ENCODE data around the gene FKBP5.

Gene FKBP5

DNA sequence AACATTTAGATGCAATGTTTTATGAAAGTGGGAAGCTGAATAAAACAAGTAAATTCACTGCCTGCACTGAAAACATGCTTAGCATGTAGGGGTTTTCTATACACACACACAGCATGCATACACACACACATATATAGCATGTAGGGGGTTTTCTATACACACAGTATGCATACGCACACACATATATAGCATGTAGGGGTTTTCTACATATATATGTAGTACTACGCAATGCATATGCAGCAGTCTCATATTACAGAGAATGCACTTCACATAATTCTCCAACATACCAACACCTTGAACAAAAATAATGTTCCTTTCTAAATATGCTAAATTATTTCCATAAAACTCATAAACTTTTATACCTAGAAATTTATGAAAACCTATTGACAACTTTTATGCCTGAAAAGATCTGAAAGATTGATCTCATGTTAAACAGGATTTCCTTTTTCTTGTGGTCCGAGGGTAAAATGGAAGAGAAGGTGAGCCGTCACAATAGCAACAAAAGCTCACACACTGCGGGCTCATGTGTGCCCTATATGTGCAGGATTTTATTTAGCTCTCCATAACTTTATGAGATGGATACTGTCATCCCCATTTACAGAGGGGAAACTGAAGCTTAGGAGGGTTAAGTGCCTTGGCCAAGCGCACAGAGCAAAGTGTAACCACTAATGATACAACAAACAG is 94.1 kb downstream of the FKBP5 start:
- no CpG with 5 or more reads among the region's 6 CpGs for WGBS (ENCODE audit: extremely low coverage, insufficient coverage, low lambda C conversion rate)
- Histone ChIP-seq H3K56ac (ENCODE audit: low read length) (no peak overlapping the region), H3K9ac (ENCODE audit: low read length) (no peak overlapping the region), H3K4ac (ENCODE audit: low read depth, low read length) (no peak overlapping the region), H3K79me1 (ENCODE audit: low read length) (no peaks in the 10 kb centered on the region), H3K4me3 (ENCODE audit: low read length) (no peak overlapping the region), H4K8ac (ENCODE audit: low read depth, low read length) (no peak overlapping the region), H2AK5ac (ENCODE audit: low read length) (no peak overlapping the region), H4K5ac (ENCODE audit: low read length) (no peak overlapping the region), H3K4me2 (ENCODE audit: low read length) (no peak overlapping the region), H2BK5ac (ENCODE audit: low read length) (no peak overlapping the region), H3K27ac (ENCODE audit: low read depth, low read length) (no peak overlapping the region), H2BK120ac (ENCODE audit: low read depth, low read length) (no peak overlapping the region), H2BK15ac (replicated peaks; ENCODE audit: low read depth) (no peak overlapping the region), H3K36me3 (ENCODE audit: control insufficient read depth, insufficient read depth, low read length) (no peaks in the 10 kb centered on the region), H3K4me1 (ENCODE audit: control insufficient read depth, low read depth, low read length) (no peaks in the 10 kb centered on the region), H3K23ac (ENCODE audit: low read length) (no peak overlapping the region), H3K27me3 (ENCODE audit: insufficient read depth, low read length, poor library complexity) (no peaks in the 10 kb centered on the region), H3K18ac (ENCODE audit: low read length) (no peak overlapping the region), H3K79me2 (ENCODE audit: control insufficient read depth, insufficient read depth, low read length) (no peaks in the 10 kb centered on the region)
- DNase-seq, result no peak

DNA sequence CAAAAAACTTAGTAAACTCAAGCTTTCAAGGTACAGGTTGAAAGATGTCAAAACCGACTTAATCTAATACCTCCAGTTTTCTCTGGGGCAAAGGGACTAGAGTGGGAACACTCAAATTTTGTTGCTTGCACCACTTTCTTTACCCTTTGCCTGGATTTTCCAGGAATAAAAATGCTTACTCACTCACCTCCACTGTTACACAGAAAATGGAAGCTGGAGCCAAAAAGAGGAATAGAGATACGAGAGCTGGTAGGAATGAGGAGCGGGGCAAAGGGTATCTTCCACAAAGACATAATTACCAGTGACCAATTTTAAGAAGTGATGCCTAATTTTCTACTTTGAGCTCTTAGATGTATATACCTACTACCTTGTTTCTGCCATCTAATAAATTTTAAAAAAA is 96.5 kb downstream of the FKBP5 start:
- no peak for DNase-seq
- Histone ChIP-seq H3K4ac (ENCODE audit: low read depth, low read length) (no peak overlapping the region), H3K27ac (ENCODE audit: low read depth, low read length) (no peak overlapping the region), H3K4me3 (ENCODE audit: low read length) (no peak overlapping the region), H3K56ac (ENCODE audit: low read length) (no peak overlapping the region), H4K8ac (ENCODE audit: low read depth, low read length) (no peak overlapping the region), H3K79me1 (ENCODE audit: low read length) (no peaks in the 10 kb centered on the region), H3K36me3 (ENCODE audit: control insufficient read depth, insufficient read depth, low read length) (no peaks in the 10 kb centered on the region), H2BK120ac (ENCODE audit: low read depth, low read length) (no peak overlapping the region), H2AK5ac (ENCODE audit: low read length) (no peak overlapping the region), H2BK5ac (ENCODE audit: low read length) (no peak overlapping the region), H3K4me2 (ENCODE audit: low read length) (no peak overlapping the region), H3K9ac (ENCODE audit: low read length) (no peak overlapping the region), H2BK15ac (replicated peaks; ENCODE audit: low read depth) (no peak overlapping the region), H3K18ac (ENCODE audit: low read length) (no peak overlapping the region), H3K79me2 (ENCODE audit: control insufficient read depth, insufficient read depth, low read length) (no peaks in the 10 kb centered on the region), H3K4me1 (ENCODE audit: control insufficient read depth, low read depth, low read length) (no peaks in the 10 kb centered on the region), H4K5ac (ENCODE audit: low read length) (no peak overlapping the region), H3K27me3 (ENCODE audit: insufficient read depth, low read length, poor library complexity) (no peaks in the 10 kb centered on the region), H3K23ac (ENCODE audit: low read length) (no peak overlapping the region)
- WGBS (ENCODE audit: extremely low coverage, insufficient coverage, low lambda C conversion rate), result no CpG with 5 or more reads among the region's 3 CpGs

DNA sequence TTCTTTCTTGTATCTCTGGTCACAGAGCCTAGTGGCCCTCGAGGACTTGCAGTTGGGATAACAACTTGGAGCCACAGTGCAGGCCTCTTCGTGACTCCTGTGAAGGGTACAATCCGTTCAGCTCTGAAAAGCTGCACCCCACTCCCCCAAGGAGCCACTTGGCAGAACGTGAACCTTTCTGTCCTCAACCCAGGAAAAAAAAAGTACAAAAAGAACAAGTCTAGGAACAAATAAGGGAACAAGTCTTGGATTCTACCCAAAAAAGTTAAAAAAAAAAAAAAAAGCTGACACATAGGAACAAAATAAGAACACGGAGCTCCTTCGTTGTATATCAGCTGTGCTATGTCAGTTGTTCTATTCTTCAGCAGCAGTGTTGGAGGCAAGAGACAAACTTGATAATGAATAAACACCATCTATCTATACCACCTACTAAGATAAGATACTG is 98.1 kb downstream of the FKBP5 start:
- peak overlapping the region; percentile 41 for H3K18ac ChIP-seq (ENCODE audit: low read length)
- H3K9ac ChIP-seq (ENCODE audit: low read length), result no peak overlapping the region
- no peaks in the 10 kb centered on the region for H3K27me3 ChIP-seq (ENCODE audit: insufficient read depth, low read length, poor library complexity)
- no peaks in the 10 kb centered on the region for H3K36me3 ChIP-seq (ENCODE audit: control insufficient read depth, insufficient read depth, low read length)
- H3K23ac ChIP-seq (ENCODE audit: low read length), result no peak overlapping the region
- no peak overlapping the region for H3K4ac ChIP-seq (ENCODE audit: low read depth, low read length)
- H3K4me1 ChIP-seq (ENCODE audit: control insufficient read depth, low read depth, low read length), result no peaks in the 10 kb centered on the region
- H3K4me3 ChIP-seq (ENCODE audit: low read length), result no peak overlapping the region
- H2BK5ac ChIP-seq (ENCODE audit: low read length), result no peak overlapping the region
- no CpG with 5 or more reads among the region's 6 CpGs for WGBS (ENCODE audit: extremely low coverage, insufficient coverage, low lambda C conversion rate)
- no peaks in the 10 kb centered on the region for H3K79me1 ChIP-seq (ENCODE audit: low read length)
- DNase-seq, result no peak
- H4K5ac ChIP-seq (ENCODE audit: low read length), result no peak overlapping the region
- H3K79me2 ChIP-seq (ENCODE audit: control insufficient read depth, insufficient read depth, low read length), result no peaks in the 10 kb centered on the region
- H3K4me2 ChIP-seq (ENCODE audit: low read length), result no peak overlapping the region
- no peak overlapping the region for H2AK5ac ChIP-seq (ENCODE audit: low read length)
- H4K8ac ChIP-seq (ENCODE audit: low read depth, low read length), result no peak overlapping the region
- no peak overlapping the region for H3K27ac ChIP-seq (ENCODE audit: low read depth, low read length)
- no peak overlapping the region for H2BK120ac ChIP-seq (ENCODE audit: low read depth, low read length)
- H3K56ac ChIP-seq (ENCODE audit: low read length), result no peak overlapping the region
- no peak overlapping the region for H2BK15ac ChIP-seq (replicated peaks; ENCODE audit: low read depth)

DNA sequence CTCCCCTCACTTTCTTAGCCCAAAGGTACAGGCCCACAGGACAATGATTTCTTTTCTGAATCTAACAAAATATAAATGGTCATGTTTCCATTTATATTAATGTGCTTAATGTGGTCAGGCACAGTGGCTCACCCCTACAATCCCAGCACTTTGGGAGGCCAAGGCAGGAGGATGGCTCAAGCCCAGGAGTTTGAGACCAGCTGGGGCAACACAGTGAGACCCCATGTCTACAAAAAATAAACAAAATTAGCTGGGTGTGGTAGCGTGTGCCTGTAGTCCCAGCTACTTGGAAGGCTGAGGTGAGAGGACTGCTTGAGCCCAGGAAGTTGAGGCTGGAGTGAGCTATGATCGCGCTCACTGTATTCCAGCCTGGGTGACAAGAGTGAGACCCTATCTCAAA is 98.8 kb downstream of the FKBP5 start:
- no CpG with 5 or more reads among the region's 3 CpGs for WGBS (ENCODE audit: extremely low coverage, insufficient coverage, low lambda C conversion rate)
- Histone ChIP-seq H2AK5ac (ENCODE audit: low read length) (no peak overlapping the region), H3K23ac (ENCODE audit: low read length) (no peak overlapping the region), H3K4me1 (ENCODE audit: control insufficient read depth, low read depth, low read length) (no peaks in the 10 kb centered on the region), H2BK5ac (ENCODE audit: low read length) (no peak overlapping the region), H3K18ac (ENCODE audit: low read length) (no peak overlapping the region), H2BK120ac (ENCODE audit: low read depth, low read length) (no peak overlapping the region), H4K8ac (ENCODE audit: low read depth, low read length) (no peak overlapping the region), H3K9ac (ENCODE audit: low read length) (no peak overlapping the region), H2BK15ac (replicated peaks; ENCODE audit: low read depth) (no peak overlapping the region), H3K27me3 (ENCODE audit: insufficient read depth, low read length, poor library complexity) (no peaks in the 10 kb centered on the region), H3K4me2 (ENCODE audit: low read length) (no peak overlapping the region), H3K27ac (ENCODE audit: low read depth, low read length) (no peak overlapping the region), H3K4ac (ENCODE audit: low read depth, low read length) (no peak overlapping the region), H3K4me3 (ENCODE audit: low read length) (no peak overlapping the region), H3K36me3 (ENCODE audit: control insufficient read depth, insufficient read depth, low read length) (no peaks in the 10 kb centered on the region), H3K79me1 (ENCODE audit: low read length) (no peaks in the 10 kb centered on the region), H4K5ac (ENCODE audit: low read length) (no peak overlapping the region), H3K79me2 (ENCODE audit: control insufficient read depth, insufficient read depth, low read length) (no peaks in the 10 kb centered on the region), H3K56ac (ENCODE audit: low read length) (no peak overlapping the region)
- DNase-seq, result no peak

DNA sequence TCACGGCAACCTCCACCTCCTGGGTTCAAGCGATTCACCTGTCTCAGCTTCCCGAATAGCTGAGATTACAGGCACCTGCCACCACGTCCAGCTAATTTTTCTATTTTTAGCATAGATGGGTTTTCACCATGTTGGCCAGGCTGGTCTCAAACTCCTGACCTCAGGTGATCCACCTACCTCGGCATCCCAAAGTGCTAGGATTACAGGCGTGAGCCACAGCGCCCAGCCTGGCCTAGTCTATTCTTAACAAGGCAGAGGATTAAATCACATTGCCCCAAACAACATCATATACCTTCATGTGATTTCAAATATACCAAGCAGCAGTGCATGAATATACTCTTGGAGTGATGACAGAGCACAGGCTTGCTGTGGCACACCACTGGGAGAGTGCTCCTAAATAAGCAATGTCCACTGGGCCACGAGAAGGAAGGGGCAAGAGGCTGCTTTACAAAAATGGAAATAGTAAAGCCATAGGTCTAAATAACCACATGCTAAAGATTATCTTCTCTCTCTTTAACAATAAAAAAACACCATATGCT is 99.4 kb downstream of the FKBP5 start:
- no peak overlapping the region for H4K8ac ChIP-seq (ENCODE audit: low read depth, low read length)
- no peaks in the 10 kb centered on the region for H3K79me1 ChIP-seq (ENCODE audit: low read length)
- H3K56ac ChIP-seq (ENCODE audit: low read length), result no peak overlapping the region
- H2AK5ac ChIP-seq (ENCODE audit: low read length), result no peak overlapping the region
- no peak overlapping the region for H2BK120ac ChIP-seq (ENCODE audit: low read depth, low read length)
- H4K5ac ChIP-seq (ENCODE audit: low read length), result no peak overlapping the region
- H3K36me3 ChIP-seq (ENCODE audit: control insufficient read depth, insufficient read depth, low read length), result no peaks in the 10 kb centered on the region
- no peak overlapping the region for H3K18ac ChIP-seq (ENCODE audit: low read length)
- no CpG with 5 or more reads among the region's 8 CpGs for WGBS (ENCODE audit: extremely low coverage, insufficient coverage, low lambda C conversion rate)
- no peaks in the 10 kb centered on the region for H3K4me1 ChIP-seq (ENCODE audit: control insufficient read depth, low read depth, low read length)
- no peaks in the 10 kb centered on the region for H3K79me2 ChIP-seq (ENCODE audit: control insufficient read depth, insufficient read depth, low read length)
- H3K4ac ChIP-seq (ENCODE audit: low read depth, low read length), result no peak overlapping the region
- no peak overlapping the region for H3K9ac ChIP-seq (ENCODE audit: low read length)
- H3K27ac ChIP-seq (ENCODE audit: low read depth, low read length), result no peak overlapping the region
- DNase-seq, result no peak
- H3K27me3 ChIP-seq (ENCODE audit: insufficient read depth, low read length, poor library complexity), result no peaks in the 10 kb centered on the region
- H3K4me2 ChIP-seq (ENCODE audit: low read length), result no peak overlapping the region
- no peak overlapping the region for H2BK15ac ChIP-seq (replicated peaks; ENCODE audit: low read depth)
- H2BK5ac ChIP-seq (ENCODE audit: low read length), result no peak overlapping the region
- H3K23ac ChIP-seq (ENCODE audit: low read length), result no peak overlapping the region
- no peak overlapping the region for H3K4me3 ChIP-seq (ENCODE audit: low read length)

DNA sequence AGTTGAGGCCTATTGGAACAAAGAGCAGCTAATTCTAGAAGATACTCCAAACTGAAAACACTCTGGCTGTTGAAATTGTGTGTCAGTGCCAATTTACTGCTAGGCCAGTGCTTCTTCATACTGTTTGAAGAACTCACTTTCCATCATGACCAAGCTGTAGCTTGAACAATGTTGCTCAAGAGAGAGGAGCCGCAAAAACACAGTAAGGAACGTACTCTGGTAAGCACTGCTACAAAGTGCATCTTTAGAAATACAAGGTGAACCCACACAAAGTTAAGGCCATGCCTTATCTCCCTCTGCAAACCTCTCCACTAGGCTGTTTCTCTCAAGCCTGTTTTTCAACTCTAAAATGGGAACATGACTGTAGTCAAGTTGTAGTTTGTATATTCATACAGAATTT is 101.5 kb downstream of the FKBP5 start:
- Histone ChIP-seq H3K4me3 (ENCODE audit: low read length) (no peak overlapping the region), H2BK5ac (ENCODE audit: low read length) (no peak overlapping the region), H3K27ac (ENCODE audit: low read depth, low read length) (no peak overlapping the region), H3K4me2 (ENCODE audit: low read length) (no peak overlapping the region), H4K8ac (ENCODE audit: low read depth, low read length) (no peak overlapping the region), H3K56ac (ENCODE audit: low read length) (no peak overlapping the region), H3K27me3 (ENCODE audit: insufficient read depth, low read length, poor library complexity) (no peaks in the 10 kb centered on the region), H3K9ac (ENCODE audit: low read length) (no peak overlapping the region), H3K4ac (ENCODE audit: low read depth, low read length) (no peak overlapping the region), H3K36me3 (ENCODE audit: control insufficient read depth, insufficient read depth, low read length) (no peaks in the 10 kb centered on the region), H4K5ac (ENCODE audit: low read length) (no peak overlapping the region), H3K79me2 (ENCODE audit: control insufficient read depth, insufficient read depth, low read length) (no peaks in the 10 kb centered on the region), H3K79me1 (ENCODE audit: low read length) (no peaks in the 10 kb centered on the region), H2BK120ac (ENCODE audit: low read depth, low read length) (no peak overlapping the region), H3K4me1 (ENCODE audit: control insufficient read depth, low read depth, low read length) (no peaks in the 10 kb centered on the region), H3K18ac (ENCODE audit: low read length) (no peak overlapping the region), H2AK5ac (ENCODE audit: low read length) (no peak overlapping the region), H2BK15ac (replicated peaks; ENCODE audit: low read depth) (no peak overlapping the region), H3K23ac (ENCODE audit: low read length) (no peak overlapping the region)
- DNase-seq, result no peak
- WGBS (ENCODE audit: extremely low coverage, insufficient coverage, low lambda C conversion rate), result no CpG with 5 or more reads among the region's 2 CpGs
